GM19463 (cell line): ENCODE data around the gene ELOVL4.

Source experiments
- ATAC-seq: cut with Tn5 transposase; IDR thresholded peaks from one replicate; pipeline ENCODE4 v1.9.1; 2021; ENCODE audit warnings: mild to moderate bottlenecking, moderate library complexity; ENCODE audit not compliant: unreplicated experiment

The ELOVL4 gene

DNA sequence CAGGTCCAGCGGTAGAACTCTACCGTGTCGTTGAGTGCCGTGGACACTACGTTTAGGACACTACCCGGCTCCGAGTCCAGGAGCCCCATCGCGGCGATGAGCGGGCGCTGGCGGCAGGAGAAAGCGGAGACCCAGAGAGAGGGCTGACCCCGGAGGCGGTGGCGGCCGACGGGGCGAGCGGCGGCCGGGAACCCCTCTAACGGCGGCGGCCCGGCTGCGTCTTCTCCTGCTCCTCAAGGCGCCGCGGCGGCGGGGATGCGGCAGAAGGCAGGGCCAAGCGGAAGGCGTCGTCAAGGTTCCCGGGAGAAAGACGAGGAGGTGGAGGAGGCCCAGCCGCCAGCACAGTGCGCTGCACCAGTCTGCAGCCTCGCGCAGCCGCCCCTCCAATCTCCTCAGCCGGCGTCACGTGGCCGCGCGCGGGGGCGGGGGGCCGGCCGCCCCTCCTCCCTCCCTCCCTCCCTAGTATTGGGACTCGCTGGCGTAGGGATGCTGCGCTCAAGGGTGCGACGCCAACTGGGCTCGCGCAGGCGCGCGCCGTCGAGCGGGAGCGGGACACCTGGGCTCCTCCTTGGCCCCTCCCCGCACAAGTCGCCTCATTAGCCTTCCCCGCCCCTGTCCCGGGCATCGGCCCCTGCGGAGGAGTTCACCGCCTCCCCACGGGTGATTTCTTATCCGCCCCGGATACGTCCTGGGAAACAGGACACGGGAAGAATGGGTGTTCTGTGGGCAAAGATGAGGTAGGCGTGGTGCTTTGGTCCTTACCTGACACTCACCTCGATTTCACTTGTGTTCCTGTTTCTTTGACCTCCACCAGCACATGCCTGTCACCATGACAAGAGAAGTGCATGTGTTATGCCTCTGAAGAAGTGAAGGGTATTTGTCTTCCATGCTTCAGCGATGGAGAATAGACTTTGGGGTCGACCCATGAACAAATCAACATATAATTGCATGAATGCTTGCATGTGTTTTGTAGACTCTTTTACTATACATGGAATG is at the start of gene ELOVL4:
Gene ELOVL4, minus strand, starts transcription at position 363 of the 996 bp plus-strand sequence. Its CDS starts 274 bp downstream, at position 89.
- peak; percentile 60 for ATAC-seq

DNA sequence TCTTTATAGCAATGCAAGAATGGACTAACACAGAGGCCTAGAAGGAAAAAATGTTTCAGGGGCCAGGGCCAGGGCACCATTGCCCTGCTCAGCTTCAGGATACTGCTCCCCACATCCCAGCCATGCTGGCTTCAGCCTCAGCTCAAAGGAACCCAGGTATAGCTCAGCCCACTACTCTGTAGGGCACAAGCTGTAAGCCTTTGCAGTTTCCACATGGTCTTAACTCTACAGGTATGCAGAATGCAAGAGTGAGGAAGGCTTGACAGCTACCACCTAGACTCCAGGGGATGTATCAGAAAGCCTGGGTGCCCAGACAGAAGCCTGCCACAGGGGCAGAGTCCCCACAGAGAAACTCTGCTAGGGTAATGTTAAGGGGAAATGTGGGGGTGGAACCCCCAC is 46.6 kb upstream of the ELOVL4 start:
- ATAC-seq, result no peak

DNA sequence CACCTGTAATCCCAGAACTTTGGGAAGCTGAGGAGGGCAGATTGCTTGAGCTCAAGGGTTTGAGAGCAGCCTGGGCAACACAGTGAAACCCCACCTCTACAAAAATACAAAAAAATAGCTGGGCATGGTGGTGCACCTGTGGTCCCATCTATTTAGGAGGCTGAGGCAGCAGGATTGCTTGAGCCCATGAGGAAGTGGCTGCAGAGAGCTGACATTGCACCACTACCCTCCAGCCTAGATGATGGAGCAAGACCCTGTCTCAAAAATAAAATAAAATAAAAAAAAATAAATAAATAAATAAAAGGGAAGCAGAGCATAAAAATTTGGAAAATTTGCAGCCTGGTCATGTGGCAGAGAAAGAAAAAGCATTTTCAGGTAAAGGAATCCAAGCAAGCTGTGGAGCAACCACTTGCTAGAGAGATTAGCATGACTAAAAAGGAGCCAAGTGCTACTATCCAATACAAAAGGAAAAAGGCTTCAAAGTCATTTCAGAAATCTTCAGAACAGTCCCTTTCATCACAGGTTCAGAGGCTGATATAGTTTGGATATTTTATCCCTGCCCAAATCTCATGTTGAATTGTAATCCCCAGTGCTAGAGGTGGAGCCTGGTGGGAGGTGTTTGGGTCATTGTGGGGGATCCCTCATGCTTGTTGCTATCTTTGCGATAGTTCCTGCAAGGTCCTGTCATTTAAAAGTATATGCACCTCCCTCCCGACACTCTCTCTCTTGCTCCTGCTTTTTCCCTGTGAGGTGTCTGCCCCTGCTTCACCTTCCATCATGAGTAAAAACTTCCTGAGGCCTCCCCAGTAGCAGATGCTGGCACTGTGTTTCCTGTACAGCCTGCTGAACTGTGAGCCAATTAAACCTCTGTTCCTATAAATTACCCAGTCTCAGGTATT is 45.9 kb upstream of the ELOVL4 start:
- no peak for ATAC-seq

DNA sequence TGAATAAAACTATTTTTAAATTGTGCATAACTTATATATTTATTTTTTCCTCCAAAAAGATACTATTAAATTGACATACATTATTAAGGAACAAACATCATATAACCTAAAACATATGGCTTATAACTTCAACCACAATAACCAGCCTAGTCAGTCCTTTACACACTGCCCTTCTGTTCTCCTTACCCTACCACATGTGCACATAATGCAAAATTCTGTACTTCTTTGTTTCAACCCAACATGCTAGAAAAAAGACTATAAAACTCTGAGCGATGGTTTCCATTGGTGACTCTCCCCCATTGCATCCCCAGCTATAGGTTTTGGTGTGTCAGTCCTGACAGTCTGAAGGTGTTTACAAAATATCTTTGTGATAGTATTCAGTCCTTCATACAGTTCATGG is 42.3 kb upstream of the ELOVL4 start:
- ATAC-seq, result no peak

DNA sequence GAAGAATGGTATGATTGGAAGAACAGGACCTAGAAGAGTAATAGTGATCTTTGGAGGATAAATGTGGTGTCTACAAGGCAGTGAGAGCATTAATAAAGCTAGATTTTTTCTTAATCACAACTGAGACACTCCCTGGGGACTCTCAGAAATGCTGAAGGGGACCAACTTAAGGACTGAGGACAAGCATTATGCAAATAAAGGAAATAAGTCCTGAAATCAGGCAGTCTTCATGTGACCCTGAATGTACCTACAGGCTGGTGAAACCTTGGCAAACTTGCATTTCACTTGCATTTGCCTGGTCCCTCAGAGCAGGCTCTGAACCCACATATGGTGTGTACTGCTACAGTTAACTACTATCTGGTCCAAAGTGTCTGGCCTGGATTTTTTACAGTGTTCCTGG is 37.8 kb upstream of the ELOVL4 start:
- no peak for ATAC-seq

DNA sequence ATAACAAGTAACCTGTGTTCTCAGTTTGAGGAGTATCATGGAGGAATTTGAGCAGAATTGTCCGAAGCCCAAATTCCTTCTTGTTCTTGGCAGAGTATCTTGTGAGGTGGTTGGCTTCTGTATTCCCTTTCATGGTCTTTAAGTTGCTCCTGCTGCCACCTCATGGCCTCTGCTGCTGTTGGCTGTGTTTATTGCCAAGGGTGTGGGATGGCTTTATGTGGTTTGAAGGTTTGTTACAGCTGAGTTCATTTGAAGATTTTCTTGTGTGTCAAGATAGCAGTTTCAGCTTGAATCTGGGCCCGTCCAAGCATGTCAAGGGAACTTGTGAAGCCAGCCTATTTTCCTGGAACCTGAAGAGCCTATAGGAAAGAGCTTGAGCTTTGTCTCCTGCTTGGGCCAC is 36.9 kb upstream of the ELOVL4 start:
- peak; percentile 63 for ATAC-seq

DNA sequence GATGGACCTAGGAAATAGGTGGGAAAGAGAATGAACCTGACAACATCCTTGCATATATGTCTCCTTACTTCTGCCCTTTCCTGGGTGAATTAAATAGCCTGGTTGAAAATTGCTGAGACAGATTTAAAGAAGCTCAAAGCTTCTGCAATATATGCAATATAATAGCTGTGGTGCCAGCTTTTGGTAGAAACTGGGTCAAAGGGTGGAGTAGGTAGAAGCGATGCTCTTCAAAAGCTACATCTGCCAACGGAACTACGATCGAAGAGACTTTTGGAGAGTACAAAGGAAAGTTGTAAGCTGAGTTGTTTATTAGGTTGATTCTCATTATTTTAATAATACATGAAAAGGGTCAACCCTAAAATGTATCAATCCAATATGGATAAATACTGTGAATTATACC is 34.3 kb upstream of the ELOVL4 start:
- ATAC-seq, result no peak

DNA sequence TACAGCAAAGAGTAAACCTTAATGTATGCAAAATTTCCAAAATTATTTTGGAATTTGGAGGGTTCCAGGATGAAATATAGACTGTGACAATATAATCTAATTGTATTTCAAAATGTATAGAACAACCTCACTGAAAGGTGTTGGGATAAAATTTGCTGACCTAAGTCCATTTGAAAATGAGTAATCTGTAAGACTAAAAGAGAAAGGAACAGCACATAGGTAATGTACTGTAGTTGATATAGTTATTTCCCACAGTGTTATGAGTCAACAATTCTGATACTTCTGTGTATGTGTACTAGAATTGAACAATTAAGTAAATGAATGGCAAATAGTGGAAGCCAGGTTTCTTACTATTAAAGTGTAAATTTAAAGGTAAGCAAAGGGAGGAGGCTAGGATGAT is 23.8 kb upstream of the ELOVL4 start:
- no peak for ATAC-seq

DNA sequence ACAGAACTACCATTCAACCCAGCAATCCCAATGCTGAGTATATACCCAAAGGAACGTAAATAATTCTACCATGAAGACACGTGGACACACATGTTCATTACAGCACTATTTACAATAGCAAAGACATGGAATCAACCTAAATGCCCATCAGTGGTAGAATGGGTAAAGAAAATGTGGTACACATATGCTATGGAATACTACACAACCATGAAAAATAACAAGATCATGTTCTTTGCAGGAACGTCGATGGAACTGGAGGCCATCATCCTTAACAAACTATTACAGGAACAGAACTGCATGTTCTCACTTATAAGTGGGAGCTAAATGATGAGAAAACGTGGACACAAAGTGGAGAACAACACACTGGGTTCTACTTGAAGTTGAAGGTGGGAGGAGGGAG is 22.4 kb upstream of the ELOVL4 start:
- ATAC-seq, result no peak

DNA sequence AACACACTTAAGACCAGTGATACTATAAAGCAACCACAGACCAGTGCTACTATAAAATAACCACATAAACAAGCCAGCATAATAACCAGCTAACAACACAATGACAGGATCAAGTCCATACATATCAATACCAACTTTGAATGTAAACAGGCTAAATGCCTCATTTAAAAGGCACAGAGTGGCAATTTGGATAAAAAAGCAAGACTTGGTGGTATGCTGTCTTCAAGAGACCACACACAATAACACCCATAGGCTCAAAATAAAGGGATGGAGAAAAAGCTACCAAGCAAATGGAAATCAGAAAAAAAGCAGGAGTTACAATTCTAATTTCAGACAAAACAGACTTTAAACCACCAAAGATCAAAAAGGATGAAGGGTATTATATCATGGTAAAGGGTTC is 19.8 kb upstream of the ELOVL4 start:
- no peak for ATAC-seq

DNA sequence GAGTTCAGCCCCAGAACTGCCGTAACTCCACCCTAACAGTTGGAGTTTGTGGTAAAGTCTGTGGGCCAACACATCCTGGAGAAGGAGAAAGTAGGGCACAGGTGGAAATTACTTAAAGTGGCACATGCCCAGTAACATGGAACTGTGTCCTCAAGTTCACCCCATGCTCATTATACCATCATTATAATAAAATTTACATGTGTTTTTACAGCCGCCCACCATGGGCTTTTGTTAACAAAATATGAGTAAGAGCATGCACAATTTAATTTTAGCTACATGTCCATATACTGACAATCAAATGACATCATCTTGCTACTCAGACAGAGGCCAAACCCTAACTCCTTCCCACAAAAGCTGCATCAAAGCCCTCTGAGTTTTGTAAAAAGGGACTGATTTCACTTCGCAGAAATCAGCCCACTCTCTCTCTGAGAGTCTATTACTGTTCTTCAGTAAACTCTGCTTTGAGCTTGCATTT is 17.3 kb upstream of the ELOVL4 start:
- ATAC-seq, result no peak

DNA sequence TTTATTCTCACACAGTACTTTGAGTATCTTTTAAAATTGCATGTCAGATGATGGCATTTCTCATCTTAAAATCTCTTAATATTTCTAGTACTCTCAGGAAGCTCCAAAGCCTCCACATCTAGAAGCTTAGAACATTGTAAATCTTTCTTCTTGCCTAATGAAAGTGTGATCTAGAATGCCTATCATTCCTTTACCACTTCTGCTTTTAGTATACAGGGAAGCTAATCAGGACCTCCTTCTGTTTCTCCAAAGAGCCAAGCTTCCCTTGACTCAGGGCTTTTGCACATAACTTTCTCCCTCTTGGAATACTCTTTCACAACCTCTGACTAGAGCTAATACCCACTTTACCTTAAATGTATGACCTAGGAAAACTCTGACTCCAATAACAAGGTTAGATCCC is 7.5 kb upstream of the ELOVL4 start:
- ATAC-seq, result no peak

DNA sequence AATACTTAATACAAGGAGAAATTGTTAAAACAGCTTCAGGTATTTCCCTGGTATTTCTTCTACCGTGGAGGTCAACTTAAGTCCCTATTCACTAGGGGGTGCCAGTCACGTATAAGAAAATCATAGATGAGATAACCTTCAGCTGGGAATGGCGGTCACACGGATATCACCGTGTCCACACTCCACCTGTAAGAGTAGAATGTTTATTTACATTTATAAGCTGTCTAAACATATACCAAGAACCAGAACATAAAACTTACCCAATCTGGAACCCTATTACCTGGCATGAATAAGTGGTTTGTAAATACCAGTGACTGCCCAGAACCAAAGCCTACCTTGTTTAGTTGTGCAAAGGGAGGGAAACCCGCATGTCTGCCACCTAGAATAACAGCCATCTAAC is 1.9 kb upstream of the ELOVL4 start:
- peak; percentile 46 for ATAC-seq

DNA sequence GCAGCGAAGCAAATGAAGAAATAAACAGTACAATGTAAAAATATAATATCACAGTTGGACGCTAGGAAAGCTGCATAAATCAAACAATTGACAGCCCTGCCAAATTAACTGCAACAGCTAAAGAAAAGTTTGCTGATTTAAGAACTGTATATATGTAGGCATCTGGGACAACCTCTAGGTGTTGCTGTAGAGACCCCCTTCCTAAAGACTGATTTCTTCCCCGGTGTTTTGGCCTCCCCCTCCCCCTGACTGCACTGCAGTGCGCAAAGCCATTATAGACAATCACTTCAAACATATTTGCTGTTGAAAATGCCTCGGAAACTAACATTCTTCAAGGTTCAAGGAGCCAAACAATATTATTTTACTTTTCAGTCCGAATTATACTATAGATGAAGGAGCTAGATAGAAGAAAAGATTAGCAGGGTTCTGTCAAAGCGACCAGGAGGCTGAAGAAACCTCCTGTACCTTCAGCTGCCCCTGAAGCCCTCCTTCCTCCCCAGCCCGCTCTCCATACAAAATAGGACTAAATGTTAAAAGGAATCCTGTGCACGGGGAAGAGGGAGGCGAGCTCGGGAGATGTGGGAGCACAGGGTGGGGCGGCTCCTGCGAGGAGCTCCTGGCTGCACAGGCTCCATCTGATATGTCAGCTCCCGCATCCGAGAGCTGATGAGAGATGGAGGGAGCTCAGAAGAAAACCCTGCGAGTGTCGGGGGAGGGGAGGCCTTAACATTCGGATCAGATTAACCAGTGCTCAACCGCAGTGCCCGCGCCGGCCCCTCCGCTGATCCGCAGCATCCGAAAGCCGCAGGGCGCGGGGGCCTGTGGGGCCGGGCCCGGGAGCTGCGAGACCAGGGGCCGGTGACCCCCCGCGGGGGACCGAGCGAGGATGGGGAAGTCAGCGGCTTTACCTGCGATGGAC is 822 bp downstream of the ELOVL4 start:
- ATAC-seq, result peak; percentile 19

DNA sequence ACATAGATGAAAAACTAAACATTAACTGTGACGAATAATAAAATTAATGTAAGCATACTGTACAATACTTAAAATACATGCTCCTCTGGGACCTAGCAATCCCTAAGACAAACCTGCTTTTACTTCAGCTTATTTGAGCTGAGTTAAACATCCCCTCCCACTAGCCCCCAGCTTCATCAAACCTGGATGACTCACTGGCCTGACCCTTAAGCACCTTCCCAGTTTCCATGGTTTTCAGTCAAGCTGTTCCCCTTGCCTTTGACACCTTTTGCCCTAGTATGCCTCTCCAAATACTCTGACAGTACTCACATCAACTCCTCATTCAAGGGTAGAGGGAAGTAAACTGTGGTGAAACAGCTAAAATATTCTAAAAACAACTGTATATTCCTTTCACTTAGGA is 4.2 kb downstream of the ELOVL4 start:
- ATAC-seq, result no peak

DNA sequence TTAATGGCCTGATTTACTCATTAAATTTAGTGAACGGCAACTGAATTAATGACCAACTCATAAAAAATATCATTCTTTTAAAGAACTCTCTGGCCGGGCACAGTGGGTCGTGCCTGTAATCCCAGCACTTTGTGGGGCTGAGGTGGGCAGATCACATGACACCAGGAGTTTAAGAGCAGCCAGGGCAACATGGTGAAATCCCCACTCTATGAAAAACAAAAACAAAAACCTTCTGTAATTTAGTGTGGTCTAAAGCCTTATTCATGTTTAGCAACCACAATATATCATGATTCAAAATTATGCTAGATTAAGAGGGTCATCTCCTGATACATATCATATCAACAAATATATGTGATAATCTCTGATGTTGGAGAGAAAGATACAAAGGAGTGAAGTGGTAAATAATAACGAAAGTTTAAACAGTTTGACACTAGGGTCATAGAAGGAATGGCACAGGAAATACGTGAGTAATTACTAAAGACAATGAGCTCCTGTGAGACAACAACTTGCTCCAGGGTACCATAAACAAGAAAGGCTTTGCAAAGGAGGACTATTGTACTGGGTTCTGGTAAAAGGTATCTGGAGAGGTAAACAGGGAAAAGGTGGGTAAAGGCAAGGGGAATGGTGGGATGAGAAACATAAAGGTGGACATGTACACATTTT is 5.7 kb downstream of the ELOVL4 start:
- no peak for ATAC-seq

DNA sequence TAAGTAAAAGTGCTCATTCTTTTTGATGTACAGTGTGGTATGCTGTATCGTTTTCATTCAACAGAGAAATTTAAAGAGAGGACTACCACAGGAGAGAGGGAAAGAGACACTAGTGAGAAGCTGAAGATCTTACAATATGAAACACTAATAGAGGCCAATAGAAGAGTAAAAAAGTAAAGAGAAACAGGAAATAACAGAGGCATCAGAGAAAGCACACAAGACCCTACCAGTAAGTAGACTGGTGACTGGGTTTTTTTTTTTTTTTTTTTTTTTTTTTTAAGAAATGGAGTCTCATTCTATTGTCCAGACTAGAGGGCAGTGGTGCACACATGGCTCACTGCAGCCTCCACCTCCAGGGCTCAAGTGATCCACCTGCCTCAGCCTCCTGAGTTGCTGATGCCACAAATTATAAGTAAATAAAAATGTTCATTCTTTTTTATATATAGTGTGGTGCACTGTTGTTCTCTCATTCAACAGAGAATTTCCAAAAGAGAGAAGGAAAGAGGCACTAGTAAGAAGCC is 18.8 kb downstream of the ELOVL4 start:
- no peak for ATAC-seq

DNA sequence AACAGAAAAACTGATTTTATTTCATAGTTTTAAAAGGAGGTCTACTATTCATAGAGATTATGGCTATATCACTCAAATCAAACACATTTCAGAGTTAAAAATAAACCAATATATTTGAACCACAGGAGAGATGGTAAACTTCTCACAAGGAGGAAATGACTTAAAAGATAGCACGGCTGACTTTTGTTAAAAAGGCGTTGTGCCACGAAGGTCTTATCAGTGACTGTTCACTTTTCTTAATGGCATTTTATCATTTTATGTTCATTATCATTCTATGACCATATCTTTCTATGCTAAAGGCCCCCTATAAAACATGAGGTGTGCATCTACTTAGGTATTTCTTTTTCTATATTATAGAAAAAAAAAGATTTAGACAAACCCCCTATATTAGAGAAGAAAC is 19.6 kb downstream of the ELOVL4 start:
- no peak for ATAC-seq

DNA sequence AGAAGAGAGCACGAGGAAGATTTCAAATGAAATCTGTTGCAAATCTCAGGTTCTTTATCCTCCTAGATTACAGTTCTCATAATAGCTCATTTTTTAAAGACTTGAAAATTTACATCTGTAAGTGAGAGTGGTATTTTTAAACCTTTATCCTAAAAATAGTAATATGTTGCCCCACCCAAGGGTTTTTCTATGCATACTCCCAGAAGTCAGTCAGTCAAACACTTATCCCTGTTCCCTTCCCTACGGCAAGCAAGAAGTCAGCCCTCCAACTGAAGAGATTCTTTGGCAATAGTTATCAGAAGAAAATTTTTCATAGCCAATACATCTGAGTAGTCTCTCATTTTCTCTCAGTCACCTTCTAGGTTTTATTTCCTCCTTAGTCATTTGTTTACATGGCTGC is 24.1 kb downstream of the ELOVL4 start:
- ATAC-seq, result no peak

DNA sequence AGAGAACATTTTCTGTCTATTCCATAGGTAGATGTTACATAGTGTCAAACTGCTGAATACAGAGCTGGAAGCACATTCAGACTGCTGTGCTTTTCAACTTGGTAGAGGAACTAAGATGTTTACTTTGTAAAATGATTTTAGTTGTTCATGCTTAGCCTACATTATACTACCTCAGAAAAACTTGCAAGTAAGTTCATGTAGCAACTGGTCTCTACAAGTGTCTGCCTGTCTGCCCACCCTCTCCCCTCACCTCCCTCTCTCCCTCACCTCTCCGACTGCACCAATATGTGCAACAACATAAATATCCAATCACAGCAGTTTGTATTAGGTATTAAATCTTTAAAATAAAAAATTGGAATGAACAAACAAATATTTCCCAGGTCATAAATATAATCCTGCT is 25.3 kb downstream of the ELOVL4 start:
- no peak for ATAC-seq
